Effector memory CD8-positive, alpha-beta T cell (primary cell): ENCODE data around the gene SLC35A2.

ENCODE experiments used
- ATAC-seq: fragments of 150-1000 bp; cut with Tn5 transposase; replicated peaks from 2 replicates; pipeline ENCODE4 v1.10.0; 2021; ENCODE audit warnings: mild to moderate bottlenecking, moderate library complexity
- DNase-seq, 3 experiments: peaks; one replicate each; pipeline ENCODE4 v3.0.0; 2021
- H3K27ac Mint-ChIP-seq, 2 donors: one replicate each; pipeline ENCODE4 v1.8.0; 2022; ENCODE audit warnings: mild to moderate bottlenecking in 2 of 2, mixed read lengths in 2 of 2, moderate library complexity in 2 of 2
- H3K27me3 Mint-ChIP-seq, 2 donors: one replicate each; pipeline ENCODE4 v1.8.0; 2022; ENCODE audit warnings: mixed read lengths in 2 of 2
- H3K36me3 Mint-ChIP-seq: one replicate; pipeline ENCODE4 v1.8.0; 2022; ENCODE audit warnings: mild to moderate bottlenecking, moderate library complexity, mixed read lengths; ENCODE audit not compliant: insufficient read depth
- H3K4me1 Mint-ChIP-seq, 2 donors: one replicate each; pipeline ENCODE4 v1.8.0; 2022; ENCODE audit warnings: low read depth in 2 of 2, mixed read lengths in 2 of 2
- H3K4me3 Mint-ChIP-seq, 2 donors: one replicate each; pipeline ENCODE4 v1.8.0; 2022; ENCODE audit warnings: mild to moderate bottlenecking in 2 of 2, mixed read lengths in 2 of 2, moderate library complexity in 2 of 2
- H3K9me3 Mint-ChIP-seq, 2 donors: one replicate each; pipeline ENCODE4 v1.8.0; 2022; ENCODE audit warnings: mixed read lengths in 2 of 2
- total RNA-seq, 9 experiments: gene quantifications; one replicate each; lab custom pipeline; 2026; lab: John Stamatoyannopoulos, UW

The SLC35A2 gene
- total RNA-seq: 12.6 to 38.2 (median 21.5) reads per million in 9 experiments

- Mint-ChIP-seq H3K4me1 (peaks cover 28 to 35% of the 10 kb centered on the region in 2 donors), H3K27me3 (no peaks in the 10 kb centered on the region), H3K4me3 (peak within 1 kb of the TSS; percentile 86 to 97), H3K27ac (peak within 1 kb of the TSS; percentile 99), H3K9me3 (no peaks in the 10 kb centered on the region), H3K36me3 (peaks cover 95% of the 10 kb centered on the region)
- peak; percentile 87 to 88 (median 87) for DNase-seq
- ATAC-seq: peak; percentile 76
Measured at GRCh38 chrX:48911412-48912182, at the start of gene SLC35A2. SLC35A2 (minus strand) TSS chrX:48911646; CDS start chrX:48911636, 10 bp downstream.

- H3K36me3 Mint-ChIP-seq: peaks cover 34% of the 10 kb centered on the region
Measured at GRCh38 chrX:48960291-48960690, 48.8 kb upstream of the SLC35A2 start.

GRCh38 chrX:48958635-48959094, 47.2 kb upstream of the SLC35A2 start:
- Mint-ChIP-seq H3K36me3 (peaks cover 45% of the 10 kb centered on the region), H3K9me3 (no peaks in the 10 kb centered on the region), H3K4me1 (peaks cover 14 to 21% of the 10 kb centered on the region in 2 donors), H3K4me3 (peak overlapping the region; percentile 94 to 97), H3K27ac (peak overlapping the region; percentile 100), H3K27me3 (no peaks in the 10 kb centered on the region)
- peak in 1 of 3 experiments; percentile 27 for DNase-seq
- no peak for ATAC-seq

More at GRCh38 chrX:48960291-48960690, 48.8 kb upstream of the SLC35A2 start:
- Mint-ChIP-seq H3K27me3 (no peaks in the 10 kb centered on the region), H3K4me3 (peak overlapping the region in 1 of 2 donors; percentile 61), H3K4me1 (peaks cover 6 to 12% of the 10 kb centered on the region in 2 donors), H3K9me3 (no peaks in the 10 kb centered on the region), H3K27ac (peak overlapping the region; percentile 69 to 100)
- DNase-seq (no peak), ATAC-seq (no peak)

- Mint-ChIP-seq H3K27ac (peak overlapping the region; percentile 100), H3K27me3 (no peaks in the 10 kb centered on the region), H3K4me1 (peaks cover 17 to 26% of the 10 kb centered on the region in 2 donors), H3K4me3 (peak overlapping the region; percentile 94 to 97), H3K9me3 (no peaks in the 10 kb centered on the region), H3K36me3 (peaks cover 51% of the 10 kb centered on the region)
- DNase-seq (peak; percentile 88 to 90 (median 89)), ATAC-seq (peak; percentile 74)
Measured at GRCh38 chrX:48957827-48958634, 46.6 kb upstream of the SLC35A2 start.

- Mint-ChIP-seq H3K9me3 (no peaks in the 10 kb centered on the region), H3K4me1 (peaks cover 19 to 31% of the 10 kb centered on the region in 2 donors), H3K36me3 (peaks cover 55% of the 10 kb centered on the region), H3K27me3 (no peaks in the 10 kb centered on the region), H3K27ac (peak within 1 kb of the TSS; percentile 100), H3K4me3 (peak within 1 kb of the TSS; percentile 94 to 97)
- ATAC-seq (peak; percentile 53), DNase-seq (peak; percentile 66 to 69 (median 66))
Measured at GRCh38 chrX:48957477-48957826, 46.0 kb upstream of the SLC35A2 start, which contains the start of gene OTUD5. OTUD5 (minus strand) TSS chrX:48957607; CDS start chrX:48957570, 37 bp downstream.

GRCh38 chrX:48956728-48957414, 45.4 kb upstream of the SLC35A2 start:
- ATAC-seq (peak; percentile 30), DNase-seq (peak; percentile 51 to 62 (median 59))
- Mint-ChIP-seq H3K4me1 (peaks cover 24 to 34% of the 10 kb centered on the region in 2 donors), H3K27ac (peak overlapping the region; percentile 94 to 100), H3K9me3 (no peaks in the 10 kb centered on the region), H3K36me3 (peaks cover 55% of the 10 kb centered on the region), H3K27me3 (no peaks in the 10 kb centered on the region), H3K4me3 (peak overlapping the region; percentile 64 to 79)

- ATAC-seq: no peak
- peaks cover 36% of the 10 kb centered on the region for H3K36me3 Mint-ChIP-seq
- H3K9me3 Mint-ChIP-seq: no peaks in the 10 kb centered on the region
- DNase-seq: no peak
- peaks cover 17 to 34% of the 10 kb centered on the region in 2 donors for H3K4me1 Mint-ChIP-seq
- H3K27me3 Mint-ChIP-seq: no peaks in the 10 kb centered on the region
- H3K27ac Mint-ChIP-seq: no peak overlapping the region
- H3K4me3 Mint-ChIP-seq: no peak overlapping the region
Measured at GRCh38 chrX:48948589-48948988, 37.1 kb upstream of the SLC35A2 start.

GRCh38 chrX:48945517-48946348, 34.3 kb upstream of the SLC35A2 start:
- ATAC-seq: peak; percentile 67
- Mint-ChIP-seq H3K4me1 (peaks cover 27 to 34% of the 10 kb centered on the region in 2 donors), H3K27me3 (no peaks in the 10 kb centered on the region), H3K36me3 (peaks cover 43% of the 10 kb centered on the region), H3K9me3 (no peaks in the 10 kb centered on the region), H3K27ac (peak overlapping the region; percentile 74 to 81), H3K4me3 (peak overlapping the region in 1 of 2 donors; percentile 42)
- peak in 2 of 3 experiments; percentile 39 to 47 for DNase-seq

- no peak for ATAC-seq
- peak overlapping the region; percentile 92 to 93 for H3K27ac Mint-ChIP-seq
Measured at GRCh38 chrX:48942895-48943294, 31.4 kb upstream of the SLC35A2 start.

GRCh38 chrX:48940404-48940955, 29.0 kb upstream of the SLC35A2 start:
- H3K9me3 Mint-ChIP-seq: no peaks in the 10 kb centered on the region
- H3K27ac Mint-ChIP-seq: peak overlapping the region; percentile 96 to 97
- ATAC-seq (no peak), DNase-seq (no peak)
- peaks cover 66% of the 10 kb centered on the region for H3K36me3 Mint-ChIP-seq
- peak overlapping the region; percentile 83 to 89 for H3K4me3 Mint-ChIP-seq
- no peaks in the 10 kb centered on the region for H3K27me3 Mint-ChIP-seq
- peaks cover 51 to 54% of the 10 kb centered on the region in 2 donors for H3K4me1 Mint-ChIP-seq

More at GRCh38 chrX:48942895-48943294, 31.4 kb upstream of the SLC35A2 start:
- no peak for DNase-seq
- Mint-ChIP-seq H3K4me3 (peak overlapping the region; percentile 73 to 74), H3K4me1 (peaks cover 48% of the 10 kb centered on the region in 2 donors), H3K36me3 (peaks cover 57% of the 10 kb centered on the region), H3K9me3 (no peaks in the 10 kb centered on the region), H3K27me3 (no peaks in the 10 kb centered on the region)

GRCh38 chrX:48939524-48940228, 28.2 kb upstream of the SLC35A2 start:
- Mint-ChIP-seq H3K27me3 (no peaks in the 10 kb centered on the region), H3K36me3 (peaks cover 74% of the 10 kb centered on the region), H3K4me3 (peak overlapping the region; percentile 83 to 89), H3K4me1 (peaks cover 58 to 60% of the 10 kb centered on the region in 2 donors), H3K27ac (peak overlapping the region; percentile 96 to 97), H3K9me3 (no peaks in the 10 kb centered on the region)
- DNase-seq (no peak), ATAC-seq (peak; percentile 11)
